ENCODE data around the gene HUWE1.
A peak's percentile ranks its signal among the peaks of the same experiment; 100 is the strongest.

Gene HUWE1

GRCh38 chrX:53714580-53715345 lies 28.2 kb upstream of the HUWE1 start:
- no peak overlapping the region for H4K91ac ChIP-seq (ENCODE audit: low read depth, low read length, poor library complexity)
- no peak overlapping the region for H3K4me2 ChIP-seq (ENCODE audit: insufficient read depth, low read length, poor library complexity, severe bottlenecking)
- H3K4ac ChIP-seq (ENCODE audit: low read length) = no peak overlapping the region
- H3K9me3 ChIP-seq (replicated peaks in 1 of 2; ENCODE audit: control insufficient read depth in 2 of 2, insufficient read depth in 1 of 2, low read depth in 1 of 2, low read length in 2 of 2) = no peaks in the 10 kb centered on the region
- no peaks in the 10 kb centered on the region for H3K79me1 ChIP-seq (ENCODE audit: low read depth, low read length)
- H2BK120ac ChIP-seq (ENCODE audit: low read depth, low read length) = no peak overlapping the region
- H3K27me3 ChIP-seq (ENCODE audit: control insufficient read depth in 3 of 3, insufficient read depth in 3 of 3, low read depth in 1 of 3, low read length in 3 of 3) = no peaks in the 10 kb centered on the region
- H2AFZ ChIP-seq (ENCODE audit: low read length) = peak overlapping the region; percentile 3
- no peak overlapping the region for H4K8ac ChIP-seq (ENCODE audit: low read depth, low read length)
- no peak overlapping the region for H3K23ac ChIP-seq (ENCODE audit: low read depth, low read length, poor library complexity)
- H3K18ac ChIP-seq (ENCODE audit: low read length) = no peak overlapping the region
- H3K4me1 ChIP-seq (ENCODE audit: control insufficient read depth in 2 of 2, insufficient read depth in 1 of 2, low read depth in 1 of 2, low read length in 2 of 2) = no peaks in the 10 kb centered on the region
- H3K36me3 ChIP-seq (replicated peaks in 1 of 2; ENCODE audit: control insufficient read depth in 2 of 2, insufficient read depth in 2 of 2, low read length in 2 of 2) = no peaks in the 10 kb centered on the region
- no peak overlapping the region for H2BK12ac ChIP-seq (ENCODE audit: low read length)
- no peak overlapping the region for H3K9ac ChIP-seq (ENCODE audit: low read depth, low read length, poor library complexity)
- H2BK15ac ChIP-seq (ENCODE audit: low read length) = no peak overlapping the region
- no CpG with 5 or more reads among the region's 4 CpGs for WGBS, 2 donors (ENCODE audit: extremely low coverage in 2 of 2, insufficient read length in 2 of 2, insufficient replicate concordance in 1 of 2)
- no peak overlapping the region for H3K4me3 ChIP-seq (ENCODE audit: low read length in 2 of 2)
- DNase-seq (ENCODE audit: low spot score) = no peak
- no peak overlapping the region for H3K27ac ChIP-seq (replicated peaks; ENCODE audit: low read length)
- H2BK5ac ChIP-seq (ENCODE audit: low read length) = no peak overlapping the region
- H3K14ac ChIP-seq (ENCODE audit: low read length) = no peak overlapping the region
- no peak overlapping the region for H2AK5ac ChIP-seq (ENCODE audit: low read depth, low read length)

GRCh38 chrX:53713987-53714579 lies 27.6 kb upstream of the HUWE1 start:
- Histone ChIP-seq H2BK120ac (ENCODE audit: low read depth, low read length) (no peak overlapping the region), H2BK15ac (ENCODE audit: low read length) (no peak overlapping the region), H2BK12ac (ENCODE audit: low read length) (no peak overlapping the region), H4K8ac (ENCODE audit: low read depth, low read length) (no peak overlapping the region), H3K9me3 (replicated peaks in 1 of 2; ENCODE audit: control insufficient read depth in 2 of 2, insufficient read depth in 1 of 2, low read depth in 1 of 2, low read length in 2 of 2) (no peaks in the 10 kb centered on the region), H4K91ac (ENCODE audit: low read depth, low read length, poor library complexity) (no peak overlapping the region), H2AFZ (ENCODE audit: low read length) (peak overlapping the region; percentile 3), H3K27ac (replicated peaks; ENCODE audit: low read length) (no peak overlapping the region), H3K18ac (ENCODE audit: low read length) (no peak overlapping the region), H3K14ac (ENCODE audit: low read length) (no peak overlapping the region), H2BK5ac (ENCODE audit: low read length) (no peak overlapping the region), H3K23ac (ENCODE audit: low read depth, low read length, poor library complexity) (no peak overlapping the region), H2AK5ac (ENCODE audit: low read depth, low read length) (no peak overlapping the region), H3K4me2 (ENCODE audit: insufficient read depth, low read length, poor library complexity, severe bottlenecking) (no peak overlapping the region), H3K4me1 (ENCODE audit: control insufficient read depth in 2 of 2, insufficient read depth in 1 of 2, low read depth in 1 of 2, low read length in 2 of 2) (no peaks in the 10 kb centered on the region), H3K4me3 (ENCODE audit: low read length in 2 of 2) (no peak overlapping the region), H3K36me3 (replicated peaks in 1 of 2; ENCODE audit: control insufficient read depth in 2 of 2, insufficient read depth in 2 of 2, low read length in 2 of 2) (no peaks in the 10 kb centered on the region), H3K4ac (ENCODE audit: low read length) (no peak overlapping the region), H3K79me1 (ENCODE audit: low read depth, low read length) (no peaks in the 10 kb centered on the region), H3K27me3 (ENCODE audit: control insufficient read depth in 3 of 3, insufficient read depth in 3 of 3, low read depth in 1 of 3, low read length in 3 of 3) (no peaks in the 10 kb centered on the region), H3K9ac (ENCODE audit: low read depth, low read length, poor library complexity) (no peak overlapping the region)
- DNase-seq (ENCODE audit: low spot score) = no peak
- no CpG with 5 or more reads among the region's 6 CpGs for WGBS, 2 donors (ENCODE audit: extremely low coverage in 2 of 2, insufficient read length in 2 of 2, insufficient replicate concordance in 1 of 2)

- Histone ChIP-seq H3K27ac (replicated peaks; ENCODE audit: low read length) (no peak overlapping the region), H3K4ac (ENCODE audit: low read length) (no peak overlapping the region), H3K4me1 (ENCODE audit: control insufficient read depth in 2 of 2, insufficient read depth in 1 of 2, low read depth in 1 of 2, low read length in 2 of 2) (no peaks in the 10 kb centered on the region), H4K91ac (ENCODE audit: low read depth, low read length, poor library complexity) (no peak overlapping the region), H2AK5ac (ENCODE audit: low read depth, low read length) (no peak overlapping the region), H2BK120ac (ENCODE audit: low read depth, low read length) (no peak overlapping the region), H3K36me3 (replicated peaks in 1 of 2; ENCODE audit: control insufficient read depth in 2 of 2, insufficient read depth in 2 of 2, low read length in 2 of 2) (no peaks in the 10 kb centered on the region), H3K23ac (ENCODE audit: low read depth, low read length, poor library complexity) (no peak overlapping the region), H2BK15ac (ENCODE audit: low read length) (no peak overlapping the region), H3K9ac (ENCODE audit: low read depth, low read length, poor library complexity) (no peak overlapping the region), H3K4me3 (ENCODE audit: low read length in 2 of 2) (no peak overlapping the region), H4K8ac (ENCODE audit: low read depth, low read length) (no peak overlapping the region), H3K18ac (ENCODE audit: low read length) (no peak overlapping the region), H3K9me3 (replicated peaks in 1 of 2; ENCODE audit: control insufficient read depth in 2 of 2, insufficient read depth in 1 of 2, low read depth in 1 of 2, low read length in 2 of 2) (no peaks in the 10 kb centered on the region), H3K4me2 (ENCODE audit: insufficient read depth, low read length, poor library complexity, severe bottlenecking) (no peak overlapping the region), H2BK12ac (ENCODE audit: low read length) (no peak overlapping the region), H3K79me1 (ENCODE audit: low read depth, low read length) (no peaks in the 10 kb centered on the region), H2AFZ (ENCODE audit: low read length) (no peak overlapping the region), H3K14ac (ENCODE audit: low read length) (no peak overlapping the region), H2BK5ac (ENCODE audit: low read length) (no peak overlapping the region), H3K27me3 (ENCODE audit: control insufficient read depth in 3 of 3, insufficient read depth in 3 of 3, low read depth in 1 of 3, low read length in 3 of 3) (no peaks in the 10 kb centered on the region)
- no peak for DNase-seq (ENCODE audit: low spot score)
- no CpG with 5 or more reads among the region's 6 CpGs for WGBS, 2 donors (ENCODE audit: extremely low coverage in 2 of 2, insufficient read length in 2 of 2, insufficient replicate concordance in 1 of 2)
Observed at GRCh38 chrX:53711436-53711835, 24.9 kb upstream of the HUWE1 start.

DNA sequence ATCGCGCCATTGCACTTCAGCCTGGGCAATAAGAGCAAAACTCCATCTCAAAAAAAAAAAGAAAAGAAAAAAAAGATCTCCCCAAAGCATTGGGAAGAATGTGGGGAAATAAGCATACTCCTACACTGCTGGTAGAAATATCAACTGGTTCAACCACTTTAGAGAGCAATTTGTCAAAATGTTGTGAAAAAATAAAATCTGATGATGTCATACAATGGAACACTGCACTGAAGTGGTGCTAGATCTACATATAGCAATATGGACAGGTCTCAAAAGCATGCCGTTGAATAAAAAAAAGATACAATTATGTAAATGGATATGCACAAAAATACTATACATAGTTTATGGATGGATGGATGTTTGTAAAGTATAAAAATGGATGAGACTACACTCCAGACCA lies 18.3 kb upstream of the HUWE1 start:
- no peak for DNase-seq (ENCODE audit: low spot score)

More for the DNA sequence above, 18.3 kb upstream of the HUWE1 start:
- Histone ChIP-seq H3K23ac (ENCODE audit: low read depth, low read length, poor library complexity) (no peak overlapping the region), H3K18ac (ENCODE audit: low read length) (no peak overlapping the region), H2BK5ac (ENCODE audit: low read length) (no peak overlapping the region), H2BK15ac (ENCODE audit: low read length) (no peak overlapping the region), H3K9me3 (replicated peaks in 1 of 2; ENCODE audit: control insufficient read depth in 2 of 2, insufficient read depth in 1 of 2, low read depth in 1 of 2, low read length in 2 of 2) (no peaks in the 10 kb centered on the region), H2BK12ac (ENCODE audit: low read length) (no peak overlapping the region), H3K9ac (ENCODE audit: low read depth, low read length, poor library complexity) (no peak overlapping the region), H2AK5ac (ENCODE audit: low read depth, low read length) (no peak overlapping the region), H3K4me3 (ENCODE audit: low read length in 2 of 2) (no peak overlapping the region), H2AFZ (ENCODE audit: low read length) (no peak overlapping the region), H2BK120ac (ENCODE audit: low read depth, low read length) (no peak overlapping the region), H3K79me1 (ENCODE audit: low read depth, low read length) (no peaks in the 10 kb centered on the region), H3K4ac (ENCODE audit: low read length) (no peak overlapping the region), H3K14ac (ENCODE audit: low read length) (no peak overlapping the region), H4K91ac (ENCODE audit: low read depth, low read length, poor library complexity) (no peak overlapping the region), H3K4me2 (ENCODE audit: insufficient read depth, low read length, poor library complexity, severe bottlenecking) (no peak overlapping the region), H3K4me1 (ENCODE audit: control insufficient read depth in 2 of 2, insufficient read depth in 1 of 2, low read depth in 1 of 2, low read length in 2 of 2) (no peaks in the 10 kb centered on the region), H4K8ac (ENCODE audit: low read depth, low read length) (no peak overlapping the region), H3K27ac (replicated peaks; ENCODE audit: low read length) (no peak overlapping the region), H3K27me3 (ENCODE audit: control insufficient read depth in 3 of 3, insufficient read depth in 3 of 3, low read depth in 1 of 3, low read length in 3 of 3) (no peaks in the 10 kb centered on the region), H3K36me3 (replicated peaks in 1 of 2; ENCODE audit: control insufficient read depth in 2 of 2, insufficient read depth in 2 of 2, low read length in 2 of 2) (no peaks in the 10 kb centered on the region)
- WGBS, 2 donors (ENCODE audit: extremely low coverage in 2 of 2, insufficient read length in 2 of 2, insufficient replicate concordance in 1 of 2) = no CpG with 5 or more reads among the region's 3 CpGs

All from neuronal stem cell (in vitro differentiated cells).